Stimulated activated CD4-positive, alpha-beta T cell treated with anti-CD3 and anti-CD28 coated beads, Interleukin-15, amount 100 ng/mL, for 1 hour (primary cell): ENCODE results near the gene OBP2A.

Experiments
- DNase-seq, 2 donors: peaks; one replicate each; pipeline ENCODE4 v3.0.0-alpha.2; 2020; ENCODE audit warnings: low read depth in 1 of 2, low spot score in 1 of 2

OBP2A gene

DNA sequence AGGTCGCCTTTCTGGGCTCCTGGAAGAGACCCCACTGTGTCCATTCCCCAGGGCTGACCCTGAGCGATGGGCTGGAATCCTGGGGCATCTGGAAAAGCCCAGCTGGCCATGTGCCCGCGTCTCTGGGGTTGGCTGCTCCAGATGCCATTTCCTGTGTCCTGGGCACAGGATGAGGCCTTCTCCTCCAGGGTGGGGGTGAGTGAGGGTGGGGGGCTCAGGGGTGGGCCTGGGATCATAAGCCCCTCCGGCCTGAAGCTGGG lies 46.3 kb downstream of the OBP2A start:
- no peak for DNase-seq

DNA sequence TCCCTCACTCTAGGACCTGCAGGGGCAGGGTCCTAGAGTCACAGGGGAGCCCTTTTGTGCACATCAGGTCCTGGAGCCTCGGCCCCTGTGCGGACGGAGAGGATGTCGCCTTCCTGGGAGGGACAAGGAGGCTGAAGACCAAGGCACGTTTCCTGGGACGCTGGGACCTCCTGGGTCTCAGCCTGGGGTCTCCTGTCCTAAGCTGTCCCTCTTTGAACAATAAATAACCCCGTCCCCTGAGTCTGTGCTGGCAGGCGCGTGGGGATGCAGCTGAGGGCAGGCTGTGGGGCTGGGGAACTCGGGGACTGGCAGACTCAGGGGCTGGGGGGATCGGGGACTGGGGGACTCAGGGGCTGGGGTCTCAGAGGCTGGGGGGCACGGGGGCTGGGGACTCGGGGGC lies 46.7 kb downstream of the OBP2A start:
- DNase-seq = no peak

DNA sequence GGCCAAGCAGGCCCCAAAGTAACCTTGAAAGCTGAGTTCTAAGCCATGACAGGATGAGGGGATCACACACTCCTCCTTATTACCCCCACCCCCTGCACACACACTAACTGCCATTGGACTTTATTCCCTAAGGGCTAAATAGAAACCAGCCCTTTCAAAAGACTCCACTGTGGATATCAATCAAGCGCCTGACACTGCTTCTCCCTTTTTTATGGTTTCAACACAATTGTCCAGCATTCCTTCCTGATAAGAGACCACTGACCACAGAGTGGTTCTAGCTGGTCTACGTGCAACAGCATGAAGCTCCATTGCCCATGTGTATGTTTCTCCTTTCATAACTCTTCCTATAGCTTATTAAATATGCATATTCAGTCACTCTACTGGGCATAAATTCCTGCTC lies 50.3 kb downstream of the OBP2A start:
- no peak for DNase-seq
